ENCODE measurements around the gene SNX27. TPM values are rescaled to one million over a fixed set of nuclear protein-coding genes. Genes with fewer than 3 reads are reported as not detected.

SNX27 gene
- 27.0 and 31.0 TPM in 2 replicates for total RNA-seq

DNA sequence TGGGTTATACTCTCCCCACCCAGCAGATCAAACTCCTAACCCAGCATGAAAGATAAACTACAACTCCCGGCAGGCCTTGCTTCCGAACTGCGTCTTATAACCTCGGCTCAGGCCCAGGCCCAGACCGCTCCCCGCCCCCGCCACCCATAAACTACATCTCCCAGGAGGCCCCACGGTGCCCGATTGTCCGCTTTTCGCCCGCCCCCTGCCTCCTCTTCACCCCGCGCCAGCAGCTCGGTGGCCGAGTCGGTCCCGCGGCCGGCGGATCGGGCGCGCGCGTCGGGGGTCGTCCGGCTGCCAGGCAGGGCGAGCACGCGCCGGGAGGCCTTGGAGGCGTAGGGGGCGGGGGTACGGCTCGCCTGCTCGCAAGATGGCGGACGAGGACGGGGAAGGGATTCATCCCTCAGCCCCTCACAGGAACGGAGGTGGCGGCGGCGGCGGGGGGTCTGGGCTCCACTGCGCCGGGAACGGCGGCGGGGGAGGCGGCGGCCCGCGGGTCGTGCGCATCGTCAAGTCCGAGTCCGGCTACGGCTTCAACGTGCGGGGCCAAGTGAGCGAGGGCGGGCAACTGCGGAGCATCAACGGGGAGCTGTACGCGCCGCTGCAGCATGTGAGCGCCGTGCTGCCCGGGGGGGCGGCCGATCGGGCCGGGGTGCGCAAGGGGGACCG lies at the start of gene SNX27:
TSS of gene SNX27 (plus strand) at position 219 of the 669 bp plus-strand sequence. CDS start at position 371, 152 bp downstream.

GRCh38 chr1:151716771-151717631 lies 105.2 kb downstream of the SNX27 start, which contains the start of gene CELF3:
CELF3 (minus strand) TSS chr1:151716803; CDS start chr1:151716020, 783 bp downstream.

DNA sequence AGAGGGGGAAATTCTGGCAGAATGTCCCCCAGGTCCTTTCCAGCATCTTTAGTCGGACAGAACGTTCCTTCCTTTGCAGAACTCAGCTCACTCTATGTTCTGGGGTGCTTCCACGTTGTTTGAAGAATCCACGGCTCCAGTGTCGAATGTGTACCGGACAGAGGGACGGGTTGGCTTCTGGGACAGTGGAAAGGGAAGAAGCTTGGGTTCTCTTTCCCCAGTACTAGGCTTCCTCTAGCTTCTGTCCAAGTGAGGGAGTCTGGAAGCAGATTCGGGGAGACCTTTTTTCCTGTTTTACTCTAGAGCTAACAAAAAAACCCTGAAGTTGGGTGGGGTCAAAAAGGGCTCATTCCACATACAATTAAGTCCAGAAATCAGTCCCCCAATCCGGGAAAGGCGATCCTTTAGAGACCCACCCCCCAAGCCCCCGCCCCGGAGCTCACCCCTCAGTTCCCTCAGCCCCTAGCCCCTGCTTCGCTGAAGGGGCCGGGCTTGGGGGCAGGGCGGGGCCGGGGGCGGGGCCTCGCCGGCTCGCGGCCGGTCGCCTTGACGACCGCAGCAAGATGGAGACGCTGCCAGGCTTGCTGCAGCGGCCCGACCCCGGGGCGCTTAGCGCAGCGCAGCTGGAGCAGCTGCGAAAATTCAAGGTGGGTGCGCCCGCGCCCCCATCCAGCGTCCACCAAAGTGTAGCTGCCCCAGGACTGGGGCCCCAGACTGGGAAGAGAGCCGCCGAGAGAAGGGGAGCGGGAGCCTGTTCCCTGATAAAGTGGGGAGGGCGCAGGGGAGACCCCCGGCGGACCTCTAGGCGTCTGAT lies 109.3 kb downstream of the SNX27 start, which contains the start of gene RIIAD1:
TSS of gene RIIAD1 (plus strand) at position 549 of the 814 bp plus-strand sequence. CDS start at position 564, 15 bp downstream.

Other genes with a start within 250 kb of the SNX27 start
- gene SELENBP1, start 239.3 kb upstream of the SNX27 start, total RNA-seq, result 18.8 and 19.7 TPM in 2 replicates
- gene PSMB4, start 212.5 kb upstream of the SNX27 start, total RNA-seq, result 311 and 442 TPM in 2 replicates
- gene POGZ, start 152.6 kb upstream of the SNX27 start, total RNA-seq, result 10.5 and 12.4 TPM in 2 replicates
- gene CGN, start 100.7 kb upstream of the SNX27 start, total RNA-seq, result under 0.01 and 0.19 TPM in 2 replicates
- gene TUFT1, start 71.7 kb upstream of the SNX27 start, total RNA-seq, result 7.7 and 11.3 TPM in 2 replicates
- gene CELF3, start 104.8 kb downstream of the SNX27 start, total RNA-seq, result not detected in 2 replicates
- not detected in 2 replicates for gene RIIAD1, start 109.5 kb downstream of the SNX27 start, total RNA-seq
- gene MRPL9, start 151.4 kb downstream of the SNX27 start, total RNA-seq, result 52.7 and 99.5 TPM in 2 replicates
- gene TDRKH, start 178.4 kb downstream of the SNX27 start, total RNA-seq, result 1.9 and 2.0 TPM in 2 replicates
- not detected in 2 replicates for gene LINGO4, start 193.4 kb downstream of the SNX27 start, total RNA-seq
- gene RORC, start 219.8 kb downstream of the SNX27 start, total RNA-seq, result not detected in 2 replicates
- gene C2CD4D, start 227.8 kb downstream of the SNX27 start, total RNA-seq, result not detected in 2 replicates
- gene THEM5, start 241.7 kb downstream of the SNX27 start, total RNA-seq, result not detected in 2 replicates